Esophagus (tissue), 2 donors: ENCODE measurements around the gene SLIT3. TPM values are rescaled to one million over a fixed set of nuclear protein-coding genes. Genes with fewer than 3 reads are reported as not detected.

Experiments used
- H3K27ac ChIP-seq, 2 donors: one replicate each; pipeline ENCODE4 v1.5.1; 2013; ENCODE audit warnings: low read depth in 2 of 2, mild to moderate bottlenecking in 2 of 2, inconsistent platforms in 1 of 2, low read length in 1 of 2, moderate library complexity in 1 of 2
- H3K27me3 ChIP-seq, 2 donors: one replicate each; pipeline ENCODE4 v1.6.1; 2013; ENCODE audit warnings: low read length in 2 of 2, control low read depth in 1 of 2, mild to moderate bottlenecking in 1 of 2; ENCODE audit not compliant: insufficient read depth in 2 of 2, control insufficient read depth in 1 of 2
- H3K36me3 ChIP-seq, 2 donors: one replicate each; pipeline ENCODE4 v1.6.1; 2013; ENCODE audit warnings: low read length in 1 of 2; ENCODE audit not compliant: control insufficient read depth in 2 of 2, insufficient read depth in 2 of 2
- H3K4me1 ChIP-seq, 2 donors: one replicate each; pipeline ENCODE4 v1.6.1; 2013; ENCODE audit warnings: low read length in 1 of 2; ENCODE audit not compliant: control insufficient read depth in 2 of 2, insufficient read depth in 2 of 2
- H3K4me3 ChIP-seq, 2 donors: one replicate each; pipeline ENCODE4 v1.5.1; 2013; ENCODE audit warnings: low read length in 2 of 2, mild to moderate bottlenecking in 2 of 2, low read depth in 1 of 2, moderate library complexity in 1 of 2
- H3K9me3 ChIP-seq, 2 donors: one replicate each; pipeline ENCODE4 v1.6.1; 2013; ENCODE audit warnings: mild to moderate bottlenecking in 2 of 2, low read depth in 1 of 2, low read length in 1 of 2, moderate library complexity in 1 of 2; ENCODE audit not compliant: control insufficient read depth in 2 of 2, insufficient read depth in 1 of 2
- WGBS, 2 donors: extraction: QIAGEN DNeasy Blood & Tissue Kit; methylation state at CpG; one replicate each; pipeline ENCODE4 v1.1.7; 2013; 5-methylcytosine and 5-hydroxymethylcytosine counted together
- polyA plus RNA-seq, 2 donors: library from polyadenylated mRNA; stranded (reverse); fragments of 200-250 nt; gene quantifications; one replicate each; pipeline ENCODE4 v1.2.3, GENCODE V29; 2013
- donor health status: healthy with polysubstance abuse.
- donor health status: Bipolar disorder and iron deficiency.

Gene SLIT3
- polyA plus RNA-seq, 2 donors = 0.53 to 2.0 TPM

GRCh38 chr5:169037466-169037865 lies 263.5 kb downstream of the SLIT3 start:
- Histone ChIP-seq H3K4me1 (peaks cover 0 to 3% of the 10 kb centered on the region in 2 donors), H3K4me3 (no peak overlapping the region), H3K36me3 (no peaks in the 10 kb centered on the region), H3K27me3 (peaks cover 0 to 5% of the 10 kb centered on the region in 2 donors), H3K9me3 (no peaks in the 10 kb centered on the region), H3K27ac (no peak overlapping the region)
- WGBS, 2 donors = 85 to 86% methylated on average over 16 of the region's 16 CpGs

DNA sequence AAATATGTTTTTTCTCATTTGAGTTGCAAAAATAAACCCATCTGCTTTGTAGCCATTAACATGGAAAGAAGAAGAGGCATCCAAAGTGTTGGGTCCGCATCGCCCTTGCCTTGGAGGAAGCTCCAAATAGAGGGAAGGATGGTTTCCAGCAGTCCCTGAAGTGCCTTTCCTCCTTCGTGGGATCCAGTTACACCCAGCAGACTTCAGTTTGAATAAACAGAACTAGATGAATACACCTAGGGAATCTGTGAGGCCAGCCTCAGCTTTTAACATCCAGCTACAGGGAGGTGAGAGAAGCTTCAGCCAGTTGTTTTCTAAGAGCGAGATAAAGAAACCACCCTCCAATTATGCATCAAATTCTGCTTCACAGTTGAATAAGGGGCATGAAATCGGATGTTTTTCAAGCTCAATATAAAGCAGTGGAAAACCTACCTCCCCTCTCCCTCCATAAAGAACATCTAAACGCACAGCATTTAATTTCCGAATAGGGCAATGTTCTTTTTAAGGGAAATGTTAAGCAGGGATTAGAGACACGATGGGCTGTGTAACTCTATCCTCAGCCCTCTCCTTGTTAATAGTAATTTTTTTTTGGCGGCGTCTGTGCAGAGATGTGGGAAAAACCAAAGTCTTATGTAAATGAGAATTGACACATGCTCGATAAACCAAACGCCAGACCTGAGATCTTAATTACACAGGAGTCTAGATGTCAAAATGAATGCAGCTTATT lies 264.7 kb downstream of the SLIT3 start:
- Histone ChIP-seq H3K27ac (no peak overlapping the region), H3K9me3 (no peaks in the 10 kb centered on the region), H3K27me3 (peaks cover 0 to 5% of the 10 kb centered on the region in 2 donors), H3K36me3 (no peaks in the 10 kb centered on the region), H3K4me1 (peaks cover 0 to 3% of the 10 kb centered on the region in 2 donors), H3K4me3 (no peak overlapping the region)
- whole genome bisulfite sequencing, 2 donors = 72 to 77% methylated on average over 12 of the region's 12 CpGs

GRCh38 chr5:169029661-169030274 lies 271.2 kb downstream of the SLIT3 start:
- Histone ChIP-seq H3K9me3 (no peaks in the 10 kb centered on the region), H3K36me3 (no peaks in the 10 kb centered on the region), H3K4me1 (no peaks in the 10 kb centered on the region), H3K27me3 (no peaks in the 10 kb centered on the region), H3K4me3 (no peak overlapping the region), H3K27ac (no peak overlapping the region)
- 12 to 19% methylated on average over 1 of the region's 1 CpG for WGBS, 2 donors

- WGBS, 2 donors = 42 to 52% methylated on average over 3 of the region's 3 CpGs
- no peaks in the 10 kb centered on the region for H3K27me3 ChIP-seq
- H3K4me3 ChIP-seq = no peak overlapping the region
- no peak overlapping the region for H3K27ac ChIP-seq
- H3K36me3 ChIP-seq = no peaks in the 10 kb centered on the region
- H3K4me1 ChIP-seq = no peaks in the 10 kb centered on the region
- no peaks in the 10 kb centered on the region for H3K9me3 ChIP-seq
Measured at GRCh38 chr5:169029037-169029436, 271.9 kb downstream of the SLIT3 start.

- H3K4me1 ChIP-seq = no peaks in the 10 kb centered on the region
- H3K9me3 ChIP-seq = no peaks in the 10 kb centered on the region
- H3K27me3 ChIP-seq = no peaks in the 10 kb centered on the region
- 48 to 58% methylated on average over 11 of the region's 11 CpGs for WGBS, 2 donors
- H3K4me3 ChIP-seq = no peak overlapping the region
- H3K27ac ChIP-seq = no peak overlapping the region
- no peaks in the 10 kb centered on the region for H3K36me3 ChIP-seq
Measured at GRCh38 chr5:169027501-169028061, 273.4 kb downstream of the SLIT3 start.

DNA sequence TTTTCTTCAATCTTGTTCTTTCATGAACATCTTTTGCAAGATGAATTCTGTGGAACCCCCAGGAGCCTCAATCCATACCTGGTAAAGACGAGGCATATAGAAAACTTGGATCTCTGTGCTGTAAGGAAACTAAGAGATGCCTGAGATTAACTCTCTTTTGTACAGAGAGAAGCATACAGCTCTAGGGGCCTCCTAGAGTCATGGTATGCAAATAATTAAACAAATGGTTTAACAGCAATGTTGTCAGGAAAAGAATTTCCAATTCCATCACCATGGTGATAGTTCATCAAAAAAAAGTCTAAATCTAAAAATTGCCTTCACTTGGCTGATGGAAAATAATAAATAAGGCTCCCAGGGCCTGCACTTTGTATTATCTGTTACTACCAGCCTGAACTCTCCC lies 275.4 kb downstream of the SLIT3 start:
- Histone ChIP-seq H3K36me3 (no peaks in the 10 kb centered on the region), H3K9me3 (no peaks in the 10 kb centered on the region), H3K27me3 (no peaks in the 10 kb centered on the region), H3K4me3 (no peak overlapping the region), H3K27ac (no peak overlapping the region), H3K4me1 (no peaks in the 10 kb centered on the region)
- 67 to 75% methylated on average over 1 of the region's 1 CpG for WGBS, 2 donors

- H3K27ac ChIP-seq = no peak overlapping the region
- no peak overlapping the region for H3K4me3 ChIP-seq
- 87% methylated on average over 11 of the region's 11 CpGs for WGBS, 2 donors
- peaks cover 0 to 3% of the 10 kb centered on the region in 2 donors for H3K27me3 ChIP-seq
- no peaks in the 10 kb centered on the region for H3K9me3 ChIP-seq
- no peaks in the 10 kb centered on the region for H3K4me1 ChIP-seq
- no peaks in the 10 kb centered on the region for H3K36me3 ChIP-seq
Measured at GRCh38 chr5:169024421-169024820, 276.5 kb downstream of the SLIT3 start.

- Histone ChIP-seq H3K9me3 (no peaks in the 10 kb centered on the region), H3K4me1 (no peaks in the 10 kb centered on the region), H3K27me3 (peaks cover 0 to 5% of the 10 kb centered on the region in 2 donors), H3K36me3 (no peaks in the 10 kb centered on the region), H3K4me3 (no peak overlapping the region), H3K27ac (no peak overlapping the region)
- 62 to 67% methylated on average over 4 of the region's 4 CpGs for WGBS, 2 donors
Measured at GRCh38 chr5:169022718-169023117, 278.2 kb downstream of the SLIT3 start.

DNA sequence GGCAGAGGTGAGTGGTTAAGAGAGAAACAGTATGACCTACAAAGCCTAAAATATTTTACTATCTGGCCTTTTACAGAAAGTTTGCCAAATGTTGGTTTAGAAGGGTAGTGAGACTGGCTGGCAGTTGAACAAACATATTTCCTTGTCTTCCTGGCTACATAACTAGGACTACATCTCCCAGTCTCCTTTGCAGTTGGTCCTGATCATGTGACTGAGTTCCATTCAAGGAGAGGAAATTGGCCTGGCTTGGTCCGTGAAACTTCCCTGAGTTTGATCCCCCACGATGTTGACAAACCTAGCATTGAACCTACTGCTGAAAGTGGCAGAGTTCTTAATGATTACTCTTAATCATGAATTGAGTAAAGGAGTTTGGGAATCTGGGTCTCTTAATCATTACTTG lies 280.8 kb downstream of the SLIT3 start:
- Histone ChIP-seq H3K9me3 (no peaks in the 10 kb centered on the region), H3K27ac (no peak overlapping the region), H3K36me3 (no peaks in the 10 kb centered on the region), H3K4me3 (no peak overlapping the region), H3K4me1 (no peaks in the 10 kb centered on the region), H3K27me3 (peaks cover 0 to 5% of the 10 kb centered on the region in 2 donors)
- WGBS, 2 donors = 29 to 49% methylated on average over 2 of the region's 2 CpGs
